Upper lobe of right lung (tissue), 1 donor: ENCODE data around the gene NEDD8. TPM values are rescaled to one million over a fixed set of nuclear protein-coding genes. Genes with fewer than 3 reads are reported as not detected.

Source experiments
- ATAC-seq: fragments of 200-7000 bp; cut with Tn5 transposase; one replicate; pipeline ENCODE4 v1.9.1; 2020; ENCODE audit warnings: mild to moderate bottlenecking, moderate library complexity
- DNase-seq: peaks from one replicate; pipeline ENCODE4 v3.0.0-alpha.2; 2020
- H3K27ac ChIP-seq: fragments of 200-600 bp; one replicate; pipeline ENCODE4 v1.8.0; 2022
- H3K27me3 ChIP-seq: fragments of 200-600 bp; one replicate; pipeline ENCODE4 v1.8.0; 2022; ENCODE audit warnings: mild to moderate bottlenecking
- H3K36me3 ChIP-seq: fragments of 200-600 bp; one replicate; pipeline ENCODE4 v1.8.0; 2022
- H3K4me1 ChIP-seq: fragments of 200-600 bp; one replicate; pipeline ENCODE4 v1.8.0; 2022
- H3K4me3 ChIP-seq: fragments of 200-600 bp; one replicate; pipeline ENCODE4 v1.8.0; 2022; ENCODE audit warnings: mild to moderate bottlenecking
- H3K9me3 ChIP-seq: fragments of 200-600 bp; one replicate; pipeline ENCODE4 v1.8.0; 2022
- CTCF ChIP-seq: fragments of 200-600 bp; IDR thresholded peaks from one replicate; pipeline ENCODE4 v1.8.0; 2022; ENCODE audit warnings: antibody characterized with exemption
- intact Hi-C: fragments of 100-400 bp; cut with DNase I; formaldehyde crosslinking; loops from one replicate; pipeline ENCODE4 v1.11.0; 2022
- total RNA-seq: library from RNA; stranded (reverse); fragmentation: NEBNext Ultra II Directional; extraction: Animal tissue kit (Norgen Biotek cat#: 25700); gene quantifications from one replicate; pipeline ENCODE4 v1.2.1, GENCODE V29; 2021
- donor health status: DM: no; HTN: yes; CAD: no; lungs with severe emphysema.

The NEDD8 gene
- total RNA-seq, 1 donor from 2014 or later: 142 TPM

GRCh38 chr14:24268225-24268624, 36.1 kb upstream of the NEDD8 start:
- Histone ChIP-seq H3K4me1 (peaks cover 20% of the 10 kb centered on the region), H3K27me3 (no peaks in the 10 kb centered on the region), H3K27ac (no peak overlapping the region), H3K4me3 (no peak overlapping the region), H3K36me3 (peaks cover 40% of the 10 kb centered on the region), H3K9me3 (no peaks in the 10 kb centered on the region)
- no peak for TF ChIP-seq CTCF
- intact Hi-C loops: no loop called here
- no peak for DNase-seq
- no peak for ATAC-seq

GRCh38 chr14:24267516-24267915, 35.3 kb upstream of the NEDD8 start:
- H3K4me3 ChIP-seq: no peak overlapping the region
- H3K27me3 ChIP-seq: no peaks in the 10 kb centered on the region
- no peak for ATAC-seq
- intact Hi-C loops: no loop called here
- no peaks in the 10 kb centered on the region for H3K9me3 ChIP-seq
- DNase-seq: no peak
- no peak for TF ChIP-seq CTCF
- H3K36me3 ChIP-seq: peaks cover 40% of the 10 kb centered on the region
- no peak overlapping the region for H3K27ac ChIP-seq
- peaks cover 13% of the 10 kb centered on the region for H3K4me1 ChIP-seq

- Histone ChIP-seq H3K27ac (no peak overlapping the region), H3K36me3 (peaks cover 40% of the 10 kb centered on the region), H3K4me1 (peaks cover 4% of the 10 kb centered on the region), H3K4me3 (no peak overlapping the region), H3K27me3 (no peaks in the 10 kb centered on the region), H3K9me3 (no peaks in the 10 kb centered on the region)
- intact Hi-C loops: no loop called here
- TF ChIP-seq CTCF: no peak
- no peak for DNase-seq
- ATAC-seq: no peak
Observed at GRCh38 chr14:24266344-24267244, 34.4 kb upstream of the NEDD8 start.

GRCh38 chr14:24264298-24264697, 32.1 kb upstream of the NEDD8 start:
- H3K4me3 ChIP-seq: no peak overlapping the region
- H3K27ac ChIP-seq: no peak overlapping the region
- DNase-seq (no peak), ATAC-seq (no peak)
- intact Hi-C loops: no loop called here
- H3K9me3 ChIP-seq: no peaks in the 10 kb centered on the region
- no peak for TF ChIP-seq CTCF
- H3K4me1 ChIP-seq: no peaks in the 10 kb centered on the region
- H3K27me3 ChIP-seq: no peaks in the 10 kb centered on the region
- H3K36me3 ChIP-seq: peaks cover 35% of the 10 kb centered on the region

GRCh38 chr14:24263848-24264247, 31.7 kb upstream of the NEDD8 start:
- ATAC-seq (no peak), DNase-seq (no peak)
- no peak overlapping the region for H3K4me3 ChIP-seq
- intact Hi-C loops: no loop called here
- TF ChIP-seq CTCF: no peak
- peaks cover 4% of the 10 kb centered on the region for H3K4me1 ChIP-seq
- H3K9me3 ChIP-seq: no peaks in the 10 kb centered on the region
- H3K27ac ChIP-seq: no peak overlapping the region
- H3K36me3 ChIP-seq: peaks cover 31% of the 10 kb centered on the region
- no peaks in the 10 kb centered on the region for H3K27me3 ChIP-seq
